Lower lobe of right lung (tissue), 2 donors: ENCODE results near the gene RBKS. TPM values are rescaled to one million over a fixed set of nuclear protein-coding genes. Genes with fewer than 3 reads are reported as not detected.

ENCODE experiments used
- ATAC-seq, 2 donors: fragments of 200-7000 bp; cut with Tn5 transposase; one replicate each; pipeline ENCODE4 v1.9.1; 2020 to 2022; ENCODE audit warnings: mild to moderate bottlenecking in 2 of 2, moderate library complexity in 2 of 2
- DNase-seq: peaks from one replicate; pipeline ENCODE4 v3.0.0-alpha.2; 2020
- H3K27ac ChIP-seq: fragments of 200-600 bp; one replicate; pipeline ENCODE4 v1.8.0; 2022
- H3K27me3 ChIP-seq: fragments of 200-600 bp; one replicate; pipeline ENCODE4 v1.8.0; 2022; ENCODE audit warnings: low read depth
- H3K36me3 ChIP-seq: fragments of 200-600 bp; one replicate; pipeline ENCODE4 v1.8.0; 2022; ENCODE audit warnings: mild to moderate bottlenecking
- H3K4me1 ChIP-seq: fragments of 200-600 bp; one replicate; pipeline ENCODE4 v1.8.0; 2022
- H3K4me3 ChIP-seq: fragments of 200-600 bp; one replicate; pipeline ENCODE4 v1.8.0; 2022; ENCODE audit warnings: mild to moderate bottlenecking
- H3K9me3 ChIP-seq: fragments of 200-600 bp; one replicate; pipeline ENCODE4 v1.8.0; 2022
- intact Hi-C: fragments of 100-400 bp; cut with DNase I; formaldehyde crosslinking; loops from one replicate; pipeline ENCODE4 v1.11.0; 2022
- total RNA-seq: library from RNA; stranded (reverse); fragmentation: NEBNext Ultra II Directional; extraction: Animal tissue kit (Norgen Biotek cat#: 25700); gene quantifications from one replicate; pipeline ENCODE4 v1.2.1, GENCODE V29; 2021
- TF ChIP-seq, protein P1 (sequence below): fragments of 200-600 bp; IDR thresholded peaks from one replicate; pipeline ENCODE4 v1.8.0; 2022; ENCODE audit warnings: antibody characterized with exemption, mild to moderate bottlenecking
- donor health status: DM: no; HTN: yes; CAD: no; lungs with severe emphysema.

RBKS gene
- total RNA-seq, 1 donor from 2014 or later, result 2.2 TPM

DNA sequence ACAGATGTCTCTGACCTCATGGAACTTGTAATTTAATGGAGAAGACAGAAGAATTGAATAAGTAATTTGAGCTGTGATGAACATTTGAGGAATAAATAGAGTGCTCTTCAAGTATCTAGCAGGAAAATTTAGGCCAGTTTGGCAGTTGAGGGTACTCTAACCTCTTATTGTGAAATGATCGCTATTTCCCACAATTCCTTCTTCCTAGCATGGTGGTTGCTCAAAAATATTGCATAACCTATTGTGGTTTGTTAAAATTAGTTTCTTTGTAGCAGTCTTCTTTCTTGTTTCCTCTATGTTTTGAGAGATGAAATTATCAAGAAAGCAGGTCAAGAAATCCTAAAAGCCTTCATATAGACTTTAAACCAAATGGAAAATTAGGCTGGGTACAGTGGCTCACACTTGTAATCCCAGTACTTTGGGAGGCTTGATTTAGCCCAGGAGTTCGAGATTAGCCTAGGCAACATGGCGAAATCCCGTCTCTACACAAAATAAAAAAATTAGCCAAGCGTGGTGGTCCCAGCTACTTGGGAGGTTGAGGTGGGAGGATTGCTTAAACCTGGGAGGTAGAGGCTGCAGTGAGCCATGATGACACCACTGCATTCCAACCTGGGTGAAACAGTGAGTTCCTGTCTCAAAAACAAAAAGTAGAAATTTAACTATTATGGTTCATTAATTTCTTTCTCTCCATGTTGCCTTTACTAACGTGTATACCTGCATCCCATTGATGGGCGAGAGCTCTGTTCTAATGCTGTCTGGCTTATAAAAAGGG, 58.7 kb downstream of the RBKS start:
- Histone ChIP-seq H3K27ac (peak overlapping the region; percentile 46), H3K4me1 (peaks cover 9% of the 10 kb centered on the region), H3K27me3 (no peaks in the 10 kb centered on the region), H3K9me3 (no peaks in the 10 kb centered on the region), H3K4me3 (no peak overlapping the region), H3K36me3 (no peaks in the 10 kb centered on the region)
- ATAC-seq, result peak; percentile 32 to 40
- DNase-seq, result no peak
- TF ChIP-seq, protein P1, sequence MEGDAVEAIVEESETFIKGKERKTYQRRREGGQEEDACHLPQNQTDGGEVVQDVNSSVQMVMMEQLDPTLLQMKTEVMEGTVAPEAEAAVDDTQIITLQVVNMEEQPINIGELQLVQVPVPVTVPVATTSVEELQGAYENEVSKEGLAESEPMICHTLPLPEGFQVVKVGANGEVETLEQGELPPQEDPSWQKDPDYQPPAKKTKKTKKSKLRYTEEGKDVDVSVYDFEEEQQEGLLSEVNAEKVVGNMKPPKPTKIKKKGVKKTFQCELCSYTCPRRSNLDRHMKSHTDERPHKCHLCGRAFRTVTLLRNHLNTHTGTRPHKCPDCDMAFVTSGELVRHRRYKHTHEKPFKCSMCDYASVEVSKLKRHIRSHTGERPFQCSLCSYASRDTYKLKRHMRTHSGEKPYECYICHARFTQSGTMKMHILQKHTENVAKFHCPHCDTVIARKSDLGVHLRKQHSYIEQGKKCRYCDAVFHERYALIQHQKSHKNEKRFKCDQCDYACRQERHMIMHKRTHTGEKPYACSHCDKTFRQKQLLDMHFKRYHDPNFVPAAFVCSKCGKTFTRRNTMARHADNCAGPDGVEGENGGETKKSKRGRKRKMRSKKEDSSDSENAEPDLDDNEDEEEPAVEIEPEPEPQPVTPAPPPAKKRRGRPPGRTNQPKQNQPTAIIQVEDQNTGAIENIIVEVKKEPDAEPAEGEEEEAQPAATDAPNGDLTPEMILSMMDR, result no peak
- intact Hi-C loops, result no loop called here

DNA sequence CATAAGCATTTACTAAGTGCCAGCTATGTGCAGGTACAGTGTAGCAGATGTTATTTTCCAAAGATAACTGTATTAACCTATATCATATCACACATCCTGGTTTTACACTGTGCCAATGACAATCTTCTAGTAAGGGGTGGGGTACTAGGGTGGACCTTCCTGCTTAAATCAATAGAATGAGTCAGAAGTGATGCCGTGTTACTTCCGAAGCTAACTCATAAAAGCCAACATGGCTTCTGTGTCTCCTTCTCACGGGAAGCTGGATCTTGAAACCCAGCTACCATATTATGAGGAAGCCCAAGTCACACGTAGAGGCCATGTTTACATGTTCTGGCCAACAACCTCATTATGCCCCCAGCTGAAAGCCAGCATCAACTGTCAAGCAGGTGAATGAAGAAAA, 59.5 kb downstream of the RBKS start:
- TF ChIP-seq, protein P1, result no peak
- intact Hi-C loops, result no loop called here
- Histone ChIP-seq H3K27ac (no peak overlapping the region), H3K9me3 (no peaks in the 10 kb centered on the region), H3K36me3 (no peaks in the 10 kb centered on the region), H3K4me3 (no peak overlapping the region), H3K4me1 (peaks cover 9% of the 10 kb centered on the region), H3K27me3 (no peaks in the 10 kb centered on the region)
- ATAC-seq, result no peak
- DNase-seq, result no peak

DNA sequence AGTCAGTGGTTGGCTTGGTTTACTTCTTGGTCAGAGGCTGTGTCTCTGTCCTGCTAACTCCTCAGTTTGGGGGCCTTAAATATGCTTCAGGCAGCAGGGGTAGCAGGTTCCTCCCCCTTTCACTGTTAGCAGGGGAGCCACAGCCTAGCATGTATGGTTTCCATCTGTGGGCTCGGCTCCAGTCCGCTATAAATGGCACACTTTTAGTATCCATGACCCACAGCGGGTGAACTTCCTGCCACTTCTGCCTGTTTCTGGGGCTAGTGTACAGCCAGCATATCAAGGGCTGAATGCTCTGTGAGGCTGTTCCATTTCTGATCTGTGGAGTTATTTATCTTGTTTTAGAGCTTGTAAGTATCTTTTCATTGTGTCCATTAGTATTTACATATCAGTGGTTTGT, 60.4 kb downstream of the RBKS start:
- ATAC-seq (no peak), DNase-seq (no peak)
- TF ChIP-seq, protein P1, result no peak
- Histone ChIP-seq H3K36me3 (no peaks in the 10 kb centered on the region), H3K4me1 (peaks cover 9% of the 10 kb centered on the region), H3K27ac (no peak overlapping the region), H3K9me3 (no peaks in the 10 kb centered on the region), H3K4me3 (no peak overlapping the region), H3K27me3 (no peaks in the 10 kb centered on the region)
- intact Hi-C loops, result no loop called here

DNA sequence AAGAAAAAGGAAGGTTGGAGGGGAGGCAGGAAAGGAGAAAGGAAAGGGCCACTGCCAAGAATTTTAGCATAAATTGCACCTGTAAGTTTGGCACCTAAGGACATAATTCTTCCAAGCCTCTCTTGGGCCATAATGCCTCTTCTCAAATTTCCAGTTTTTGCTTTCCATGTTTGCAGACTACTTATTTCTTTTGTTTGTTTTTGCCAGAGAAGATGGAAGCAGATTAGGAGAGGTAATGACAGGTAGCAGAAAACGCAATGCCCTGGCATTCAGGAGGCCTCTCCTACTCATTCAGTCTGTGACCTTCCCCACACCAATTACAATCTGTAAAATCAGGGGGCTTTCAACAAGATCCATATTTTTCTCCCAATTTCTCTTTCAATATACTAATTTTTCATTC, 61.9 kb downstream of the RBKS start:
- intact Hi-C loops, result no loop called here
- H3K4me3 ChIP-seq, result no peak overlapping the region

DNA sequence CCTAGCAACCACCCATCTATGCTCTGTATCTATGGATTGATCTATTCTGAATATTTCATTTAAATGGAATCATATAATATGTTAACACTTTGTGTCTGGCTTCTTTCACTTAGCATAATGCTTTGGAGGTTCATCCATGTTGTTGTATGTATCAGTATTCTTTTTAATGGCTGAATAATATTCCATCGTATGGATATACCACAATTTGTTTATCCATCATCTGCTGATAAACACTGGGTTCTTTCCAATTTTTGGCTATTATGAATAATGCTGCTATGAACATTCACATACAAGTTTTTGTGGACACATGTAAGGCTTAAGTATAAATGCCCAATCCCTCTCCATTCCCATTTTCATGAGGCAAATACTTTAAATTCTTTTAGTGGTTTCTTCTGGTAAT, 65.8 kb downstream of the RBKS start:
- H3K27ac ChIP-seq, result no peak overlapping the region
- intact Hi-C loops, result no loop called here
- TF ChIP-seq, protein P1, result no peak
- H3K36me3 ChIP-seq, result no peaks in the 10 kb centered on the region
- H3K27me3 ChIP-seq, result no peaks in the 10 kb centered on the region
- no peak for ATAC-seq
- H3K9me3 ChIP-seq, result peaks cover 6% of the 10 kb centered on the region
- no peaks in the 10 kb centered on the region for H3K4me1 ChIP-seq
- no peak overlapping the region for H3K4me3 ChIP-seq
- DNase-seq, result no peak

More for the DNA sequence above, 61.9 kb downstream of the RBKS start:
- TF ChIP-seq, protein P1, result no peak
- ATAC-seq (no peak), DNase-seq (no peak)
- Histone ChIP-seq H3K4me1 (peaks cover 9% of the 10 kb centered on the region), H3K27me3 (no peaks in the 10 kb centered on the region), H3K27ac (no peak overlapping the region), H3K36me3 (no peaks in the 10 kb centered on the region), H3K9me3 (peaks cover 6% of the 10 kb centered on the region)
